OCI-LY3 (cell line): ENCODE data around the gene DMAC2.

Experiments
- EZH2phosphoT487 ChIP-seq: fragments of 200-600 bp; shearing (Covaris generic); IDR thresholded peaks from 2 replicates; pipeline ENCODE4 v1.6.1; 2018; ENCODE audit warnings: antibody characterized with exemption, mixed run types, low read depth
- TF ChIP-seq, protein P1 (sequence below): fragments of 200-600, 300-600 bp; sonication (generic); IDR thresholded peaks from 2 replicates; pipeline ENCODE4 v1.5.1; 2014; ENCODE audit warnings: antibody characterized with exemption, low read length, low read depth

DNA sequence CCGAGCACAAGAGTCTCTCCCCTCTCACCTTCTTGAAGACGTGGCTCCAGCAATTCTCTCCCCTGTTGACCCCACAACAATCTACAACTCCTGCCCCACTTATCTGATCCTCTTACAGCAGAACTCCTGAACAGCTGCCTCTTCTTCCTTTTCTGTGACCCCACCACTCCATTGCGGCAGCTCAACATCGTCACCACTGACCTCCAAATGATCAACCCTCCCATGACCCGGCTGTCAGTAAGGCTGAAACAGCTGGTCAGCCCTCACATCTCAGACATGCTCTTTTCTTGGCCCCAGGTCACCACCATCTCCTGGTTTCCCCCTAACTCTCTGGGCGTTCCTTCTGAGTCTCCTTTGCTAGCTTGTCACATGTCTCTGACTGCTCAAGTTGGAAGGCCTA is 44.4 kb downstream of the DMAC2 start:
- TF ChIP-seq, protein P1, sequence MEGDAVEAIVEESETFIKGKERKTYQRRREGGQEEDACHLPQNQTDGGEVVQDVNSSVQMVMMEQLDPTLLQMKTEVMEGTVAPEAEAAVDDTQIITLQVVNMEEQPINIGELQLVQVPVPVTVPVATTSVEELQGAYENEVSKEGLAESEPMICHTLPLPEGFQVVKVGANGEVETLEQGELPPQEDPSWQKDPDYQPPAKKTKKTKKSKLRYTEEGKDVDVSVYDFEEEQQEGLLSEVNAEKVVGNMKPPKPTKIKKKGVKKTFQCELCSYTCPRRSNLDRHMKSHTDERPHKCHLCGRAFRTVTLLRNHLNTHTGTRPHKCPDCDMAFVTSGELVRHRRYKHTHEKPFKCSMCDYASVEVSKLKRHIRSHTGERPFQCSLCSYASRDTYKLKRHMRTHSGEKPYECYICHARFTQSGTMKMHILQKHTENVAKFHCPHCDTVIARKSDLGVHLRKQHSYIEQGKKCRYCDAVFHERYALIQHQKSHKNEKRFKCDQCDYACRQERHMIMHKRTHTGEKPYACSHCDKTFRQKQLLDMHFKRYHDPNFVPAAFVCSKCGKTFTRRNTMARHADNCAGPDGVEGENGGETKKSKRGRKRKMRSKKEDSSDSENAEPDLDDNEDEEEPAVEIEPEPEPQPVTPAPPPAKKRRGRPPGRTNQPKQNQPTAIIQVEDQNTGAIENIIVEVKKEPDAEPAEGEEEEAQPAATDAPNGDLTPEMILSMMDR = no peak
- no peak for TF ChIP-seq EZH2phosphoT487
